ENCODE measurements around the gene JUP.
"Not testable (repeated sequence)": the region's sequence is repeated elsewhere in the genome, so short reads cannot be mapped to it uniquely, and the experiment has no call there.

The JUP gene

DNA sequence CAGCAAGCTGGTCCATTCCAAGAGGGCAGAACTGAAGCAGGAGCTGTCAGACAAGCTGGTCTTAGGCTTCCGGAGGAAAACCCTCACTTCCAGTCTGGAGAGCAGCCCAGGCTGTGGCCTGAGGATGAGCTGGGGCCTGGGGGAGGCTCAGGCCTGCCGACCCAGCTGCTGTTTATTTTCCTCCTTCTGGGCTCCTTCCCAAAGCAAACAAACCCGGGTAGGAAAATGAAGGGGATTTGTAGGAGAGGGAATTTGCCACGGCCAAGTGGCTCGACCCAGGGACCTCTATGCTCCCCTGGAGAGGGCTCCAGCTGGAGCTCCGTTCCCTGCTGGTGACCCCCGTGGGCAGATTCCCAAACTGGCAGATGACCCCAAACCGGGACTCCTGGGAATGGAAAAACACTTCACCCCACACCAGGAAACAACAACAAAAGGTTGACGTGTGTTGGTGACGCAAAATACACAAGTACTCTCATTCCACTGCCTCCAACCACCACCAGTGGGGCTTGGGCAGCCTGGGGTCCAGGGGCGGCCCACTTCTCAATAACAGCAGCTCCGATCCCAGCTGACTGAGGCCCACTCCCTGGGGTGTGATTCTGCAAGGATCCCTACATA, 8.8 kb downstream of the JUP start:
- DNase-seq: no peak

- no peak for DNase-seq
Measured at GRCh38 chr17:41777157-41777573, 9.3 kb downstream of the JUP start.

DNA sequence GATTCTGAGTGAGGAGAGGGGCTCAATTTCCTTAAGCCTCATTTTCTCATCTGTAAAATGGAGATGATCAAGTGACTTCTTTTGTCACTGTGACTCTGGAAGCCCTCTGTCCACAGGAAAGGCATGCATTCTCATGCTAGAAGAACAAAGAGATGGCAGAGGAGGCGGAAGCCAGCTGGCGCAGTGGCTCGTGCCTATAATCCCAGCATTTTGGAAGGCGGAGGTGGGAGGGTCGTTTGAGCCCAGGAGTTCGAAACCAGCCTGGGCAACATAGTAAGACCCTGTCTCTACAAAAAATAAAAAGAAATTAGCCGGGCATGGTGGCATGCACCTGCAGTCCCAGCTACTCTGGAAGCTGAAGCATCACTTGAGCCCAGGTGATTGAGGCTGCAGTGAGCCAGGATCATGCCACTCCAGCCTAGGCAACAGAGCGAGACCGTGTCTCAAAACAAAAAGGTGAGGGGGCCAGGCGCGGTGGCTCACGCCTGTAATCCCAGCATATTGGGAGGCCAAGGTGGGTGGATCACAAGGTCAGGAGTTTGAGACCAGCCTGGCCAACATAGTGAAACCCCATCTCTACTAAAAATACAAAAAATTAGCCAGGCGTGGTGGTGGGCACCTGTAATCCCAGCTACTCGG, 10.1 kb downstream of the JUP start:
- DNase-seq: not testable (repeated sequence)

DNA sequence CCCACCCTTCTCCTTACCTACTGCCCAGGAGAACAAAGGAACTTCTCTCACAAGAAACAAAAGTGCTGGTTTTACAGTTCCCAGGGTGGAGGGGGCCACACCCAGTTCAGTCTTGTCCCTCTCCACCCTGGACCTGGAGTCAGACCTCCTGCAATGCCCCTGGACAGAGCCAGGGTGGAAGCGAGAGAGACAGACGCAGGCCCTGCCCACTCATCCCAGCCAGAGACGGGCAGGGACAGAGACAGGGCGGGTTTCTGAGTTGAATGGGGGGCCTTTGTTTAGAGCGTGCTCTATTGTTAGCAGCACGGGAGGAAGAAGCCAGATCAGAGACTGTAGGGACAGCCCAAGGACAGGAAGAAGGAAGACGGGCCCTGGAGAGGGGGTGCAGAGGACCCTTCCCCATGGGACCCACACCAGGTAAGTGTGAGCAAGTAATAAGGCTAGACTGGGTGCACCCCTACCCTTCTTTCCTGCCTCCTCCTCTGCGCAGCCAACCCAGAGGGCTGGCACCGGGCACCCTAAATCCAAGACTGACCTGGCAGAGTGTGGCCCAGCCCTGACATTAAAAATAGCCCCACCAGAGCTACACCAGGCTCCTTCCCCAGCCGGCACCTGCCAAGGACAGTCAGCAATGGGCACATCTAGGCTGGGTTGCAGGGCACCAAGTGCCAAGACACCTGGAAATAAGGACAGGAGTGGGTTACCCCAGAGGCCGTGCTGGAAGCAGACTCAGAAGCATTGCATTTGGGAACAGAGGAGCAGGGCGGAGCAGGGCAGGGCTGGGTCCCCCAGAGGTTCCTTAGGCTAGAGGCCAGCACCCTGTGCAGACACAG, 10.9 kb downstream of the JUP start:
- DNase-seq: no peak

DNA sequence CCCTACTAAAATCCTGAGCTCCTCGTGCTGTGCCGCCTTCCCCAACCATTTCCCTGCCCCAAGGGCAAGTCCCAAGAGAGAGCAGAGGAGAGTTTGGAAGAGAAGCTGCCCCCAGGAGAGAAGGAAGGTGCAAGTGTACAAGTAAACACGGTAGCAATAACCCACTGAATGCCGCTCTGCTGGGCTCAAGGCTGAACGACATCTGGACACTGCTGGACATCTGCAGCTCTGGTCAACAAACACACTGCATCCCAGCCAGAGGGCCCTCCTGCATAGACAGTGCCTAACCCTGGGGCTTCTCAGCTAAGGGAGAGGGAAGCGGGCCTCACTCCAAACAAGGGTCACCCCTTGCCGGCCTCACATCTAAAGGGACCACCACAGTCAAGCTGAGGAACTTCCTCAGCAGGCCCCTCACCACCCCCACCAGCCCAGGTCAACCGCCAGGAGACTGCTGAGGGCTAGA, 12.7 kb downstream of the JUP start:
- no peak for DNase-seq

DNA sequence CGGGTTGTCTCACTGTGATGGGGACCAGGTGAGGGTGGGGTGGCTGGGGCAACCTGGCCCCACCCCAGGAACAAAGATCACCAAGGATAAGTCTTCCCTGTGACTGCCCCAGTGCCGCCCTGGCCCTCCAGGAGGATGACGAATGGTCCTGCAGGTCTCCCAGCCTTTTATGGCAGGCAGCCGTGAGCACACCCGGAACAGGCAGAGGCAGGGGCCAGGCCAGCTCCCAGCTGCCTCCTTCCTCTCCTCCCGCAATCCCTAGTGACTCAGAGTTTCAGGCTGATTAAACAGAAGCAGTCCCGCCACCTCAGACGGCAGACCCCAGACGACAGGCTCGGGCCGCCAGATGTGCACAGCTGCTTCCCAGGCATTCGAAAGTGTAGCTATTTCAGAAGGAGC, 13.3 kb downstream of the JUP start:
- no peak for DNase-seq

GRCh38 chr17:41772586-41773189, 13.8 kb downstream of the JUP start:
- no peak for DNase-seq

- DNase-seq: no peak
Measured at GRCh38 chr17:41772218-41772585, 14.3 kb downstream of the JUP start.

GRCh38 chr17:41771389-41772206, 14.9 kb downstream of the JUP start:
- DNase-seq: no peak

- no peak for DNase-seq
Measured at GRCh38 chr17:41769985-41770384, 16.5 kb downstream of the JUP start.

GRCh38 chr17:41769346-41769862, 17.1 kb downstream of the JUP start:
- DNase-seq: no peak

GRCh38 chr17:41768682-41769288, 17.7 kb downstream of the JUP start:
- DNase-seq: no peak

- no peak for DNase-seq
Measured at GRCh38 chr17:41767324-41768042, 19.0 kb downstream of the JUP start.

GRCh38 chr17:41766135-41766534, 20.4 kb downstream of the JUP start:
- DNase-seq: no peak

DNA sequence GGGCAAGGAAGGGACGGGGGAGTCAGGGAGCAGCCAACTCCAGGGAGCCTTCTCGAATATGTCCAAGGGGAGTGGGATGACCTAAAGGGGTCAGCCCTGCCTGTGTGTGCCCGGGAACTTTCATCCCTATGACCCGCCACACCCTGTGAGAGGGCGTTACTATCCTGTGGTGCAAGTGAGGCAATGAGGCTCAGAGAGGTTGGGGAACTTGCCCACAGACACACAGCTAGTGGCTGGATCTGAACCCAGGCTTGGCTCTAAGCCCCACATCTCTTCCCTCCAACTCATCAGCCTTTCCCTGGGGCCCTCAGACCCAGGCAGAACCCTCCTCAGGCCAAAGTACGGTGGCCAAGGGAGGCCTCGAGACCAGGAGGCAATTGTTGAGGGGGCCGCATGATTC, 23.2 kb downstream of the JUP start:
- no peak for DNase-seq

DNA sequence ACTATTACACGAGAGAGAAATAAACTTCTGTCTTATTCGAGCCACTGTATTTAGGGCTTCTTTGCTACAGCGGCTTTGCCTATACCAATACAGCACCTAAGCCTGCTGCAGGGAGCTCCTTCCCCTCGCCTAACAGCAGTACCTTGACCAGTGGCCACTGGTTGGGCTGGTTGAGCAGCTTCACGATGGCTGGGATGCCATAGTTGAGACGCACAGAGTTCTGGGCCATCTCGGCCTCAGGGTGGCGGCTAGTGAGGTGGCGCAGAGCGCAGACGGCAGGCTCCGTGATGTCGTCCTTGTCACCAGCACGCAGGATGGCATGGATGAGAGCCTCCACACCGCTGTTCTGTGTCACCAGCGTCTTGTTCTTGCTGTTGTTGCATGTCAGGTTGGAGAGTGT, 23.7 kb downstream of the JUP start:
- no peak for DNase-seq

DNA sequence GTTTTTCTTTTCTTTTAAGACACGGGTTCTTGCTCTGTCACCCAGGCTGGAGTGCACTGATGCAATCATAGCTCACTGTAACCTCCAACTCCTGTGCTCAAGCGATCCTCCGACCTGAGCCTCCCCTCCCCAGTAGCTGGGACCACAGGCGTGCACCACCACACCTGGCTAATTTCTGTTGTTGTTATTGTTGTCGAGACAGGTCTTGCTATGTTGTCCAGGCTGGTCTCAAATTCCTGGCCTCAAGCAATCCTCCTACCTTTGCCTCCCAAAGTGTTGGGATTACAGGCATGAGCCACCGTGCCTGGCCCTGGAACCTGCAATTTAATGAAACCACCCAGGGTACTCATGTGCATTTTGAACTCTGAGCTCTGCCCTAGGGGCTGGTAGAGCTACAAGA, 24.1 kb downstream of the JUP start:
- DNase-seq: no peak

GRCh38 chr17:41760878-41761277, 25.6 kb downstream of the JUP start:
- DNase-seq: no peak

GRCh38 chr17:41758601-41759000, 27.9 kb downstream of the JUP start:
- no peak for DNase-seq

DNA sequence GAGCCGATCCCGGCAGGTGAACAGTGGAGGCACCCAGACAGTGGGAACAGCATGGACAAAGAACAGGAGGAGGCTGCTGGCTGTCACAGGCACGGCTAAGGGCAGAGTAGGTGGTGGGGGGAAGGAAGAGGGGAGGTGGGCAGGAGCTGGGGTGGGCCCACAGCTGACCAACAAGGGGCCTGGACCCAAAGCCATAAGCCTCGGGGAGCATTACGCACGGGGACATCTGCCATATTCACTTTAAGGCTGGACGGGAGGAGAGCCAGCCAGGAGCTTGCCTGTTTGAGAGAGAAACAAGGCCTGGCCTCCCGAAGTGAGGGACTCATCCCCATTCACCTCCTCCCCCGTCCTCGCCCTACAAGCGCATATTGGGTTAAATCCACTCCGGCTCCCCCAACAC, 32.4 kb downstream of the JUP start:
- DNase-seq: no peak

- no peak for DNase-seq
Measured at GRCh38 chr17:41751288-41751687, 35.2 kb downstream of the JUP start.

All from effector CD4-positive, alpha-beta T cell (primary cell).